Liver (tissue), 3 donors: Measurements from ENCODE around the gene IL33.

Experiments used
- CTCF ChIP-seq: fragments of 150-350 bp; IDR thresholded peaks from 2 replicates; pipeline ENCODE4 v1.5.1; 2017; ENCODE audit warnings: improper control_type of control experiment, low read depth, low read length; ENCODE audit not compliant: missing input control
- MAX ChIP-seq: IDR thresholded peaks from 2 replicates; pipeline ENCODE4 v1.6.1; 2016; ENCODE audit warnings: antibody characterized with exemption
- RXRA ChIP-seq, 2 donors: IDR thresholded peaks; 2 replicates each; pipeline ENCODE4 v1.6.1; 2017 to 2018; ENCODE audit warnings: antibody characterized with exemption in 2 of 2, mild to moderate bottlenecking in 1 of 2
- YY1 ChIP-seq: IDR thresholded peaks from 2 replicates; pipeline ENCODE4 v1.6.1; 2016; ENCODE audit warnings: antibody characterized with exemption, mild to moderate bottlenecking
- donor health status: healthy.
- donor health status: healthy.

- TF ChIP-seq CTCF (no peak), MAX (no peak), YY1 (no peak), RXRA (IDR thresholded peaks at IDR 0.05) (no peak)
Observed at GRCh38 chr9:6198251-6198650, 17.4 kb upstream of the IL33 start.
